ENCODE data around the gene RASGEF1C. TPM values are rescaled to one million over a fixed set of nuclear protein-coding genes. Genes with fewer than 3 reads are reported as not detected.

Gene RASGEF1C
- total and polyA plus RNA-seq, 2 of the 13 experiments (the other 11 are each of a cell fraction or from before 2014, with no cell fraction given) = not detected

GRCh38 chr5:180171568-180172094 lies 37.4 kb downstream of the RASGEF1C start:
- Histone ChIP-seq H4K20me1 (ENCODE audit: insufficient read depth, low read length) (no peaks in the 10 kb centered on the region), H2AFZ (ENCODE audit: low read length) (no peak overlapping the region), H3K79me2 (ENCODE audit: insufficient read depth, low read length) (no peaks in the 10 kb centered on the region), H3K9me3 (ENCODE audit: low read length) (no peaks in the 10 kb centered on the region), H3K27ac (ENCODE audit: extremely low read length, insufficient read depth, low read length) (no peak overlapping the region), H3K4me2 (ENCODE audit: low read depth, low read length) (no peak overlapping the region), H3K27me3 (ENCODE audit: control insufficient read depth in 1 of 2, insufficient read depth in 2 of 2, low read length in 2 of 2) (peaks cover 0 to 30% of the 10 kb centered on the region in 2 experiments; a peak in 4 of 5 replicates), H3K4me3 (replicated peaks in 1 of 3; ENCODE audit: insufficient read depth in 1 of 3, low read depth in 2 of 3, low read length in 3 of 3) (no peak overlapping the region), H3K4me1 (ENCODE audit: insufficient read depth, low read length) (peaks cover 20% of the 10 kb centered on the region), H3K9ac (ENCODE audit: insufficient read depth, low read depth, low read length) (no peak overlapping the region), H3K36me3 (replicated peaks in 1 of 2; ENCODE audit: control insufficient read depth in 1 of 2, insufficient read depth in 2 of 2, low read length in 2 of 2) (no peaks in the 10 kb centered on the region)
- intact Hi-C loops (cut with micrococcal nuclease; ENCODE audit: unreplicated experiment) (no loop called here), in situ Hi-C loops (cut with HindIII; ENCODE audit: extremely low pct_ligation_motif_present, low pct_unique_long_range_greater_than_20kb) (no loop called here)
- no TSS peak for BruUV-seq (replicated peaks)
- DNase-seq (ENCODE audit: low spot score) (no peak), ATAC-seq (no peak), FAIRE-seq (no peak)
- 76% methylated on average over 7 of the region's 14 CpGs for WGBS (ENCODE audit: low lambda C conversion rate)
- CTCF ChIA-PET (ENCODE audit: low intra/inter-chr PET ratio, low total read pairs) = no interaction called here
- POLR2A ChIA-PET = no interaction called here
- TF ChIP-seq NR3C1 (CRISPR knock-in tag; IDR thresholded peaks at IDR 0.05) = no peak
- TF ChIP-seq ZNF629 (CRISPR knock-in tag; conservative IDR thresholded peaks at IDR 0.05) = 0 out of 2 replicates have a peak, but pooled peaks have one; percentile 47

GRCh38 chr5:180170810-180171567 lies 38.0 kb downstream of the RASGEF1C start:
- no peak for DNase-seq (ENCODE audit: low spot score)
- Histone ChIP-seq H3K4me1 (ENCODE audit: insufficient read depth, low read length) (peaks cover 20% of the 10 kb centered on the region), H4K20me1 (ENCODE audit: insufficient read depth, low read length) (no peaks in the 10 kb centered on the region), H3K79me2 (ENCODE audit: insufficient read depth, low read length) (no peaks in the 10 kb centered on the region), H3K27me3 (ENCODE audit: control insufficient read depth in 1 of 2, insufficient read depth in 2 of 2, low read length in 2 of 2) (peaks cover 0 to 30% of the 10 kb centered on the region in 2 experiments; a peak in 4 of 5 replicates), H3K36me3 (replicated peaks in 1 of 2; ENCODE audit: control insufficient read depth in 1 of 2, insufficient read depth in 2 of 2, low read length in 2 of 2) (no peaks in the 10 kb centered on the region), H2AFZ (ENCODE audit: low read length) (no peak overlapping the region), H3K4me2 (ENCODE audit: low read depth, low read length) (no peak overlapping the region), H3K9me3 (ENCODE audit: low read length) (no peaks in the 10 kb centered on the region), H3K27ac (ENCODE audit: extremely low read length, insufficient read depth, low read length) (no peak overlapping the region), H3K4me3 (replicated peaks in 1 of 3; ENCODE audit: insufficient read depth in 1 of 3, low read depth in 2 of 3, low read length in 3 of 3) (no peak overlapping the region), H3K9ac (ENCODE audit: insufficient read depth, low read depth, low read length) (no peak overlapping the region)
- no peak for FAIRE-seq
- no peak for ATAC-seq
- in situ Hi-C loops (cut with HindIII; ENCODE audit: extremely low pct_ligation_motif_present, low pct_unique_long_range_greater_than_20kb) = no loop called here
- WGBS (ENCODE audit: low lambda C conversion rate) = 19% methylated on average over 4 of the region's 19 CpGs
- intact Hi-C loops (cut with micrococcal nuclease; ENCODE audit: unreplicated experiment) = no loop called here
- POLR2A ChIA-PET = no interaction called here
- no TSS peak for BruUV-seq (replicated peaks)
- no peak for TF ChIP-seq KDM1A (CRISPR knock-in tag; IDR thresholded peaks at IDR 0.05)
- TF ChIP-seq ATF7-NPFF (CRISPR knock-in tag; IDR thresholded peaks at IDR 0.05; ENCODE audit: low read depth) = no peak
- TF ChIP-seq, protein P1, sequence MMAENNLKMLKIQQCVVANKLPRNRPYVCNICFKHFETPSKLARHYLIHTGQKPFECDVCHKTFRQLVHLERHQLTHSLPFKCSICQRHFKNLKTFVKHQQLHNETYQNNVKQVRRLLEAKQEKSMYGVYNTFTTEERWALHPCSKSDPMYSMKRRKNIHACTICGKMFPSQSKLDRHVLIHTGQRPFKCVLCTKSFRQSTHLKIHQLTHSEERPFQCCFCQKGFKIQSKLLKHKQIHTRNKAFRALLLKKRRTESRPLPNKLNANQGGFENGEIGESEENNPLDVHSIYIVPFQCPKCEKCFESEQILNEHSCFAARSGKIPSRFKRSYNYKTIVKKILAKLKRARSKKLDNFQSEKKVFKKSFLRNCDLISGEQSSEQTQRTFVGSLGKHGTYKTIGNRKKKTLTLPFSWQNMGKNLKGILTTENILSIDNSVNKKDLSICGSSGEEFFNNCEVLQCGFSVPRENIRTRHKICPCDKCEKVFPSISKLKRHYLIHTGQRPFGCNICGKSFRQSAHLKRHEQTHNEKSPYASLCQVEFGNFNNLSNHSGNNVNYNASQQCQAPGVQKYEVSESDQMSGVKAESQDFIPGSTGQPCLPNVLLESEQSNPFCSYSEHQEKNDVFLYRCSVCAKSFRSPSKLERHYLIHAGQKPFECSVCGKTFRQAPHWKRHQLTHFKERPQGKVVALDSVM (CRISPR knock-in tag; IDR thresholded peaks at IDR 0.05) = no peak
- no peak for TF ChIP-seq ZNF577 (CRISPR knock-in tag; IDR thresholded peaks at IDR 0.05; ENCODE audit: borderline replicate concordance, low read depth)
- CTCF ChIA-PET (ENCODE audit: low intra/inter-chr PET ratio, low total read pairs) = no interaction called here
